ENCODE measurements around the gene USH1C. TPM values are rescaled to one million over a fixed set of nuclear protein-coding genes. Genes with fewer than 3 reads are reported as not detected.

The USH1C gene
- total and polyA plus RNA-seq, 2 of the 13 experiments (the other 11 are each of a cell fraction or from before 2014, with no cell fraction given) = not detected

DNA sequence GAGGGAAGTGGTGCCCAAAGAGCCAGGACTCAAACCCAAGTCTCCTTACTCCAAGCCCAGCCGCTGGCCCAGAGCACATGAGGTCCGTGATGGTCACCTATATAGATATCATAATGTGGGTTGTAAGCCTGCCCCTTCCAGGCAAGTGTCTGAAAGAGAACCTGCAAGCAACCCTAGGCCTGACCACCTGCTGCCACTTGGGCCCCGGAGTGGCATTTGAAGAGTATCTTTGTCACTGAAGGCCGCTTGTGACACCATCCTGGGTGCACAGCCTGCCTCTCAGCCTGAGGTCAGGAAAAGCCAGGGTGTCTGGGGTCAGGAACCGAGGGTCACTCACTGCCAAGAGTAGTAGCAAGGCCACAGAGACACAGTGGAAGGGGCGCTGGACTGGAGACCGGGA, 35.2 kb upstream of the USH1C start:
- Histone ChIP-seq H3K36me3 (replicated peaks in 1 of 2; ENCODE audit: control insufficient read depth in 1 of 2, insufficient read depth in 2 of 2, low read length in 2 of 2) (no peaks in the 10 kb centered on the region), H3K9ac (ENCODE audit: insufficient read depth, low read depth, low read length) (no peak overlapping the region), H3K27me3 (ENCODE audit: control insufficient read depth in 1 of 2, insufficient read depth in 2 of 2, low read length in 2 of 2) (peaks cover 6 to 14% of the 10 kb centered on the region in 2 experiments; a peak in 2 of 5 replicates), H3K9me3 (ENCODE audit: low read length) (no peaks in the 10 kb centered on the region), H2AFZ (ENCODE audit: low read length) (no peak overlapping the region), H3K79me2 (ENCODE audit: insufficient read depth, low read length) (no peaks in the 10 kb centered on the region), H3K4me1 (ENCODE audit: insufficient read depth, low read length) (no peaks in the 10 kb centered on the region), H4K20me1 (ENCODE audit: insufficient read depth, low read length) (no peaks in the 10 kb centered on the region), H3K4me2 (ENCODE audit: low read depth, low read length) (no peak overlapping the region), H3K27ac (ENCODE audit: extremely low read length, insufficient read depth, low read length) (no peak overlapping the region), H3K4me3 (replicated peaks in 1 of 3; ENCODE audit: insufficient read depth in 1 of 3, low read depth in 2 of 3, low read length in 3 of 3) (no peak overlapping the region)
- no peak for TF ChIP-seq ZNF552 (CRISPR knock-in tag; IDR thresholded peaks at IDR 0.05; ENCODE audit: borderline replicate concordance)
- TF ChIP-seq ZNF629 (CRISPR knock-in tag; conservative IDR thresholded peaks at IDR 0.05) = 0 out of 2 replicates have a peak, but pooled peaks have one; percentile 30
- ChIA-PET CTCF (ENCODE audit: low intra/inter-chr PET ratio, low total read pairs) (no interaction called here), POLR2A (no interaction called here)
- ATAC-seq = no peak
- WGBS (ENCODE audit: low lambda C conversion rate) = 47% methylated on average over 4 of the region's 7 CpGs
- intact Hi-C loops (cut with micrococcal nuclease; ENCODE audit: unreplicated experiment) (no loop called here), in situ Hi-C loops (cut with HindIII; ENCODE audit: extremely low pct_ligation_motif_present, low pct_unique_long_range_greater_than_20kb) (no loop called here)
- DNase-seq (ENCODE audit: low spot score) = no peak
- BruUV-seq (replicated peaks) = no TSS peak
- FAIRE-seq = no peak

DNA sequence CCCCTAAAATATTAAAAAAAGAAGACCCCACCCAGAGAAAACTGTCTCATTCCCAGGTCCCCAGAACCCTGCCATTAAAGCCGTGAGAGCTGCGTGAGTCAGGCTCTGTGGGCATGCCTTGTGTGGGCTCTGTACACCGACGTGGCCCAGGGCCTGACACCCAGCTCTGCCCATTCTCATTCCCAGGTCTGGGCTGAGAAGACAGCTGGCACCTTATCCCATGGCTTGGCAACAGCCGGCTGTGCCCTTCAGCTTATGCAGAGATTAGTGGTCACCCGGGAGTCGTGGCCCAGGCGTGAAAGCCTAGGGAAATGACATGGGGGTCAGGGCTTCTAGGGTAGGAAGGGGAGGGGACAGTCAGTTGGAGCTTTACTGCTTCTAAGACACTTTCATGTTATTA, 34.7 kb upstream of the USH1C start:
- H3K36me3 ChIP-seq (replicated peaks in 1 of 2; ENCODE audit: control insufficient read depth in 1 of 2, insufficient read depth in 2 of 2, low read length in 2 of 2) = no peaks in the 10 kb centered on the region
- no peak for DNase-seq (ENCODE audit: low spot score)
- POLR2A ChIA-PET = no interaction called here
- no peak overlapping the region for H3K27ac ChIP-seq (ENCODE audit: extremely low read length, insufficient read depth, low read length)
- intact Hi-C loops (cut with micrococcal nuclease; ENCODE audit: unreplicated experiment) (no loop called here), in situ Hi-C loops (cut with HindIII; ENCODE audit: extremely low pct_ligation_motif_present, low pct_unique_long_range_greater_than_20kb) (no loop called here)
- no peak overlapping the region for H2AFZ ChIP-seq (ENCODE audit: low read length)
- no peak overlapping the region for H3K4me2 ChIP-seq (ENCODE audit: low read depth, low read length)
- no peak overlapping the region for H3K9ac ChIP-seq (ENCODE audit: insufficient read depth, low read depth, low read length)
- no peak overlapping the region for H3K4me3 ChIP-seq (replicated peaks in 1 of 3; ENCODE audit: insufficient read depth in 1 of 3, low read depth in 2 of 3, low read length in 3 of 3)
- no peaks in the 10 kb centered on the region for H3K4me1 ChIP-seq (ENCODE audit: insufficient read depth, low read length)
- ATAC-seq = no peak
- H3K27me3 ChIP-seq (ENCODE audit: control insufficient read depth in 1 of 2, insufficient read depth in 2 of 2, low read length in 2 of 2) = peaks cover 6 to 14% of the 10 kb centered on the region in 2 experiments; a peak in 2 of 5 replicates
- FAIRE-seq = no peak
- WGBS (ENCODE audit: low lambda C conversion rate) = 29% methylated on average over 7 of the region's 8 CpGs
- no peaks in the 10 kb centered on the region for H3K79me2 ChIP-seq (ENCODE audit: insufficient read depth, low read length)
- H3K9me3 ChIP-seq (ENCODE audit: low read length) = no peaks in the 10 kb centered on the region
- no peaks in the 10 kb centered on the region for H4K20me1 ChIP-seq (ENCODE audit: insufficient read depth, low read length)
- CTCF ChIA-PET (ENCODE audit: low intra/inter-chr PET ratio, low total read pairs) = no interaction called here
- BruUV-seq (replicated peaks) = no TSS peak
- TF ChIP-seq, protein P1, sequence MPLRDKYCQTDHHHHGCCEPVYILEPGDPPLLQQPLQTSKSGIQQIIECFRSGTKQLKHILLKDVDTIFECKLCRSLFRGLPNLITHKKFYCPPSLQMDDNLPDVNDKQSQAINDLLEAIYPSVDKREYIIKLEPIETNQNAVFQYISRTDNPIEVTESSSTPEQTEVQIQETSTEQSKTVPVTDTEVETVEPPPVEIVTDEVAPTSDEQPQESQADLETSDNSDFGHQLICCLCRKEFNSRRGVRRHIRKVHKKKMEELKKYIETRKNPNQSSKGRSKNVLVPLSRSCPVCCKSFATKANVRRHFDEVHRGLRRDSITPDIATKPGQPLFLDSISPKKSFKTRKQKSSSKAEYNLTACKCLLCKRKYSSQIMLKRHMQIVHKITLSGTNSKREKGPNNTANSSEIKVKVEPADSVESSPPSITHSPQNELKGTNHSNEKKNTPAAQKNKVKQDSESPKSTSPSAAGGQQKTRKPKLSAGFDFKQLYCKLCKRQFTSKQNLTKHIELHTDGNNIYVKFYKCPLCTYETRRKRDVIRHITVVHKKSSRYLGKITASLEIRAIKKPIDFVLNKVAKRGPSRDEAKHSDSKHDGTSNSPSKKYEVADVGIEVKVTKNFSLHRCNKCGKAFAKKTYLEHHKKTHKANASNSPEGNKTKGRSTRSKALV (CRISPR knock-in tag; IDR thresholded peaks at IDR 0.05) = no peak
- TF ChIP-seq ZNF563 (CRISPR knock-in tag; IDR thresholded peaks at IDR 0.05) (no peak), ZNF24 (IDR thresholded peaks at IDR 0.05) (no peak), ZSCAN21 (CRISPR knock-in tag; IDR thresholded peaks at IDR 0.05; ENCODE audit: borderline replicate concordance) (no peak), ZNF720 (CRISPR knock-in tag; IDR thresholded peaks at IDR 0.05) (no peak), ZNF317 (CRISPR knock-in tag; IDR thresholded peaks at IDR 0.05) (no peak)
- TF ChIP-seq, protein P2, sequence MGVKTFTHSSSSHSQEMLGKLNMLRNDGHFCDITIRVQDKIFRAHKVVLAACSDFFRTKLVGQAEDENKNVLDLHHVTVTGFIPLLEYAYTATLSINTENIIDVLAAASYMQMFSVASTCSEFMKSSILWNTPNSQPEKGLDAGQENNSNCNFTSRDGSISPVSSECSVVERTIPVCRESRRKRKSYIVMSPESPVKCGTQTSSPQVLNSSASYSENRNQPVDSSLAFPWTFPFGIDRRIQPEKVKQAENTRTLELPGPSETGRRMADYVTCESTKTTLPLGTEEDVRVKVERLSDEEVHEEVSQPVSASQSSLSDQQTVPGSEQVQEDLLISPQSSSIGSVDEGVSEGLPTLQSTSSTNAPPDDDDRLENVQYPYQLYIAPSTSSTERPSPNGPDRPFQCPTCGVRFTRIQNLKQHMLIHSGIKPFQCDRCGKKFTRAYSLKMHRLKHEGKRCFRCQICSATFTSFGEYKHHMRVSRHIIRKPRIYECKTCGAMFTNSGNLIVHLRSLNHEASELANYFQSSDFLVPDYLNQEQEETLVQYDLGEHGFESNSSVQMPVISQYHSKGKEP (CRISPR knock-in tag; IDR thresholded peaks at IDR 0.05) = no peak
